HG03196 (cell line): ENCODE measurements around the gene GNAQ.

ENCODE experiments used
- ATAC-seq: cut with Tn5 transposase; IDR thresholded peaks from one replicate; pipeline ENCODE4 v1.9.1; 2021; ENCODE audit not compliant: unreplicated experiment

Gene GNAQ

GRCh38 chr9:77848897-77849296 is 182.7 kb downstream of the GNAQ start:
- no peak for ATAC-seq

- ATAC-seq: no peak
Observed at GRCh38 chr9:77848404-77848803, 183.2 kb downstream of the GNAQ start.

GRCh38 chr9:77847626-77848025 is 184.0 kb downstream of the GNAQ start:
- no peak for ATAC-seq

- no peak for ATAC-seq
Observed at GRCh38 chr9:77847059-77847499, 184.5 kb downstream of the GNAQ start.

- no peak for ATAC-seq
Observed at GRCh38 chr9:77844415-77844814, 187.2 kb downstream of the GNAQ start.

GRCh38 chr9:77843871-77844155 is 187.8 kb downstream of the GNAQ start:
- no peak for ATAC-seq

GRCh38 chr9:77843076-77843870 is 188.3 kb downstream of the GNAQ start:
- ATAC-seq: no peak

GRCh38 chr9:77841739-77842386 is 189.7 kb downstream of the GNAQ start:
- no peak for ATAC-seq

GRCh38 chr9:77839459-77840140 is 192.0 kb downstream of the GNAQ start:
- ATAC-seq: no peak

GRCh38 chr9:77838986-77839385 is 192.6 kb downstream of the GNAQ start:
- no peak for ATAC-seq

GRCh38 chr9:77834898-77835488 is 196.6 kb downstream of the GNAQ start:
- no peak for ATAC-seq

GRCh38 chr9:77833561-77834429 is 197.8 kb downstream of the GNAQ start:
- no peak for ATAC-seq

- ATAC-seq: no peak
Observed at GRCh38 chr9:77832639-77833038, 199.0 kb downstream of the GNAQ start.

- ATAC-seq: no peak
Observed at GRCh38 chr9:77831781-77832180, 199.8 kb downstream of the GNAQ start.

GRCh38 chr9:77830618-77831285 is 200.9 kb downstream of the GNAQ start:
- no peak for ATAC-seq

GRCh38 chr9:77829420-77829819 is 202.2 kb downstream of the GNAQ start:
- ATAC-seq: no peak

- no peak for ATAC-seq
Observed at GRCh38 chr9:77827104-77827784, 204.4 kb downstream of the GNAQ start.

GRCh38 chr9:77826621-77827020 is 205.0 kb downstream of the GNAQ start:
- ATAC-seq: no peak

GRCh38 chr9:77826116-77826515 is 205.5 kb downstream of the GNAQ start:
- no peak for ATAC-seq

- ATAC-seq: no peak
Observed at GRCh38 chr9:77825361-77825760, 206.2 kb downstream of the GNAQ start.
